ENCODE results near the gene NRP1. TPM values are rescaled to one million over a fixed set of nuclear protein-coding genes. Genes with fewer than 3 reads are reported as not detected.
A peak's percentile ranks its signal among the peaks of the same experiment; 100 is the strongest.
"Not testable (repeated sequence)": the region's sequence is repeated elsewhere in the genome, so short reads cannot be mapped to it uniquely, and the experiment has no call there.

Gene NRP1
- total RNA-seq: 15.8 TPM
- 15.4 TPM for polyA plus RNA-seq
- long read RNA-seq, donor 1: 0 reads
- long read RNA-seq, donor 2: 0 reads
- long read RNA-seq, donor 3, full-length matches to known transcripts: 2 of 2 reads
- long read RNA-seq, donor 3, partial matches to known transcripts: 0 of 2 reads
- long read RNA-seq, donor 3, other reads (novel, unspliced or antisense): 0 of 2 reads
- long read RNA-seq, donor 4, full-length matches to known transcripts: 1 of 7 reads
- long read RNA-seq, donor 4, partial matches to known transcripts: 6 of 7 reads
- long read RNA-seq, donor 4, other reads (novel, unspliced or antisense): 0 of 7 reads
- long read RNA-seq, donor 5, full-length matches to known transcripts: 2 of 15 reads
- long read RNA-seq, donor 5, partial matches to known transcripts: 13 of 15 reads
- long read RNA-seq, donor 5, other reads (novel, unspliced or antisense): 0 of 15 reads
- long read RNA-seq, donor 6, partial matches to known transcripts: 7 of 8 reads
- long read RNA-seq, donor 6, other reads (novel, unspliced or antisense): 0 of 8 reads
- long read RNA-seq, donor 7, partial matches to known transcripts: 0 of 1 reads
- long read RNA-seq, donor 7, other reads (novel, unspliced or antisense): 0 of 1 reads
- long read RNA-seq, donor 8, full-length matches to known transcripts: 1 of 6 reads
- long read RNA-seq, donor 8, partial matches to known transcripts: 5 of 6 reads
- long read RNA-seq, donor 8, other reads (novel, unspliced or antisense): 0 of 6 reads
- long read RNA-seq, donor 9: 0 reads
- long read RNA-seq, donor 10: 0 reads

- Histone ChIP-seq H3K27me3 (ENCODE audit: control insufficient read depth in 2 of 2, insufficient read depth in 1 of 2, low read length in 1 of 2) (peaks cover 54 to 82% of the 10 kb centered on the region in 2 donors), H3K4me3 (ENCODE audit: low read length in 2 of 2) (peak within 1 kb of the TSS; percentile 49 to 55), H3K9me3 (ENCODE audit: control insufficient read depth in 2 of 2, insufficient read depth in 1 of 2, low read length in 1 of 2) (no peaks in the 10 kb centered on the region), H3K27ac (ENCODE audit: low read depth in 1 of 2, low read length in 1 of 2) (peak within 1 kb of the TSS; percentile 61 to 77), H3K4me1 (ENCODE audit: control insufficient read depth in 2 of 2, insufficient read depth in 2 of 2, low read length in 2 of 2) (peaks cover 8 to 18% of the 10 kb centered on the region in 2 donors), H3K36me3 (ENCODE audit: control insufficient read depth in 2 of 2, insufficient read depth in 2 of 2, low read length in 1 of 2) (no peaks in the 10 kb centered on the region)
- DNase-seq (ENCODE audit: low read depth in 6 of 9, low spot score in 9 of 9): peak in 1 of 9 donors; percentile 44
- WGBS: under 1% methylated on average over 44 of the region's 44 CpGs
Measured at GRCh38 chr10:33334153-33334804, at the start of gene NRP1. Gene NRP1 (minus strand): TSS chr10:33334667. CDS start chr10:33334382, 285 bp downstream.

- H3K9me3 ChIP-seq (ENCODE audit: control insufficient read depth in 2 of 2, insufficient read depth in 1 of 2, low read length in 1 of 2); H3K4me1 ChIP-seq (ENCODE audit: control insufficient read depth in 2 of 2, insufficient read depth in 2 of 2, low read length in 2 of 2); H3K27ac ChIP-seq (ENCODE audit: low read depth in 1 of 2, low read length in 1 of 2); H3K4me3 ChIP-seq (ENCODE audit: low read length in 2 of 2); H3K36me3 ChIP-seq (ENCODE audit: control insufficient read depth in 2 of 2, insufficient read depth in 2 of 2, low read length in 1 of 2); DNase-seq (ENCODE audit: low read depth in 6 of 9, low spot score in 9 of 9); H3K27me3 ChIP-seq (ENCODE audit: control insufficient read depth in 2 of 2, insufficient read depth in 1 of 2, low read length in 1 of 2): not testable (repeated sequence)
- WGBS: 87% methylated on average over 3 of the region's 3 CpGs
Measured at GRCh38 chr10:33384201-33384600, 49.7 kb upstream of the NRP1 start.

DNA sequence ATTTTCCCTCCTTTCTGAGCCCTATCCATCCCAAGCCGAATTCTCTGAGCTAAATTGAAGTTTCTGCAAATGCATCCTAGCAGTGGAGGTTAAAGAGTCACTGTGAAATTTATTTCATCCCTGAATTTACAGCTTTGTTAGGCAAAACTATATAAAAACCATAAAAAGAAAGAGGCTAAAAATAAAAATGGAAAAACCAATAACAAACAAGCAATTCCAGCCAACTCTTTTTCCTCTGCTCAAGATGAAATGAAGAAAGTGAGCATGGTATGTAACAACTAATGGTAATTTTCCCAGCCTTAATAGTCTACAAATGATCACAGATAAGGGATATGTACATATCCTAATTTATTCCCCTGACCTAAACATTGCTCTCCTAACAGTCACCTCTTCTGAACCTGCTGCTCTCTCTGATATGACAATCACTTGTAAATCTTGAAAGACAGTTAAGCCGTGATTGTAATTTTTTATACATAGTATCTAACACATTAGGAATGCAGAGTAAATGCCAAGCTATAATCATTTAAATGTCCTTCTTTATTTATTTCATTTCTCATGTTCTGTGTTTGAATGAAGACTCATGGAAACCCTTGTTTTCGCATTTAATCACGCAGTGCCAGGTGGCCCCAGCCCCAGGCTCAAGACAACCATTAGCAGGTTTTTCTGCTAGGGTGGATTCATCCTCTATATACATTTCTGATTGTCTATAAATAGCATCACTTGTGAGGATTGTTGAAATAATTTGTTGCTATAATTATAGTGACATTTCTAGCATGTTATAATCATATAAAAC is 48.6 kb upstream of the NRP1 start:
- Histone ChIP-seq H3K36me3 (ENCODE audit: control insufficient read depth in 2 of 2, insufficient read depth in 2 of 2, low read length in 1 of 2) (no peaks in the 10 kb centered on the region), H3K4me1 (ENCODE audit: control insufficient read depth in 2 of 2, insufficient read depth in 2 of 2, low read length in 2 of 2) (no peaks in the 10 kb centered on the region), H3K9me3 (ENCODE audit: control insufficient read depth in 2 of 2, insufficient read depth in 1 of 2, low read length in 1 of 2) (no peaks in the 10 kb centered on the region), H3K4me3 (ENCODE audit: low read length in 2 of 2) (no peak overlapping the region), H3K27me3 (ENCODE audit: control insufficient read depth in 2 of 2, insufficient read depth in 1 of 2, low read length in 1 of 2) (no peaks in the 10 kb centered on the region), H3K27ac (ENCODE audit: low read depth in 1 of 2, low read length in 1 of 2) (no peak overlapping the region)
- 96% methylated on average over 4 of the region's 4 CpGs for WGBS
- no peak for DNase-seq (ENCODE audit: low read depth in 6 of 9, low spot score in 9 of 9)

DNA sequence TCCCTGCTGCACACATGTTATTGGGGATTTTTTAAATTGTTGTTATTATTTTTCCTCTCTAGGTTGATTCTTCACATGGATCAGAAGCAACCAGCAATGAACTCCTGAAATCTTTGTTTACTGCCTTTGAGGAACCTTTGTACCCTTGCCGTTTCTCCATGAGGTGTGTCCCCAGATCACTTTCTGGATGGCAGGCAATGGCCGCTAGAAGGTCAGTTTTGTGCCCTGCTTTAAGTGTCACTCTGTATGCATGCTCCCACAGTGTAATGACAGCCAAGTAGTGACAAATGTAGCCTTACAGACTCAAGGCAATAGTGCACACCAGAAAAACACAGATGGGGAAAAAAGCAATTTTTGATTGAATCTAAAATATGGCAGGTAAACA is 47.7 kb upstream of the NRP1 start:
- Histone ChIP-seq H3K4me1 (ENCODE audit: control insufficient read depth in 2 of 2, insufficient read depth in 2 of 2, low read length in 2 of 2) (no peaks in the 10 kb centered on the region), H3K4me3 (ENCODE audit: low read length in 2 of 2) (no peak overlapping the region), H3K27me3 (ENCODE audit: control insufficient read depth in 2 of 2, insufficient read depth in 1 of 2, low read length in 1 of 2) (no peaks in the 10 kb centered on the region), H3K9me3 (ENCODE audit: control insufficient read depth in 2 of 2, insufficient read depth in 1 of 2, low read length in 1 of 2) (no peaks in the 10 kb centered on the region), H3K27ac (ENCODE audit: low read depth in 1 of 2, low read length in 1 of 2) (no peak overlapping the region), H3K36me3 (ENCODE audit: control insufficient read depth in 2 of 2, insufficient read depth in 2 of 2, low read length in 1 of 2) (no peaks in the 10 kb centered on the region)
- 88% methylated on average over 2 of the region's 2 CpGs for WGBS
- no peak for DNase-seq (ENCODE audit: low read depth in 6 of 9, low spot score in 9 of 9)

DNA sequence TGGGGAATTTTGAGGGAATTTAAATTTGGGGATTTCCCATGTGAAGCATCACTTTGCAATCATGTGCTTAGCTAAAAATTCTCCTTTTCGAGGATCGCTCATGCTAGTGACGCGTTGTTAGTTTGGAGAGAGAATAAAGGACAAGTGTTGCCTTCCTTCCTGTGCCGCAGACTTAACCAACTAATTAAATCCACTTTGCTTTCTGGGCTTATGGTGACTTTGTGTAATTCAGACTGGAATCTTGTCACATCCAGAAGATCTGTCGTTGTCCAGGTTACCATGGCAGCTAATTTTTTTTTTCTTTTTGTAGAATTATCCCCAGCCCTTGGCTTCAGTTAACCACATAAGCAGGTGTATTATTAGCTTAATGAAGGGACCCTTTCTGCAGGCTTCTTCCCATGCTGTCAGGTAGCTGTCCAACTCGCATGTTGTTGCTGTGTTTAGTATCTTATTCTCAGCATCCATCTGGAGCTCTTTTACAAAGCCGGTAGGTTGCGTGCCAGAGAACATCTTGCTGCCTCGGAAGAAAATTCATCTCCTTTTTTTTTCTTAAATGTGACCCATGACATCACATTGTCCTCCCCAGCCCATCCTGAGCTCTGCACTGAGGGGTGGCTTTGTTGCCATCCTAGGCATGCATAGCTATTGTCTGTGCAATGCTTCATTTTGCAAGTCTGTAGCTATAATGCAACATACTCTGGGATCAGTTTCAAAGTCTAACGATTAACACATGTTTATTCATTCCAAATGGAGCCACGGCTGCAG is 47.2 kb upstream of the NRP1 start:
- no peak overlapping the region for H3K27ac ChIP-seq (ENCODE audit: low read depth in 1 of 2, low read length in 1 of 2)
- H3K4me1 ChIP-seq (ENCODE audit: control insufficient read depth in 2 of 2, insufficient read depth in 2 of 2, low read length in 2 of 2): no peaks in the 10 kb centered on the region
- no peak for DNase-seq (ENCODE audit: low read depth in 6 of 9, low spot score in 9 of 9)
- no peaks in the 10 kb centered on the region for H3K9me3 ChIP-seq (ENCODE audit: control insufficient read depth in 2 of 2, insufficient read depth in 1 of 2, low read length in 1 of 2)
- H3K4me3 ChIP-seq (ENCODE audit: low read length in 2 of 2): no peak overlapping the region
- no peaks in the 10 kb centered on the region for H3K36me3 ChIP-seq (ENCODE audit: control insufficient read depth in 2 of 2, insufficient read depth in 2 of 2, low read length in 1 of 2)
- no peaks in the 10 kb centered on the region for H3K27me3 ChIP-seq (ENCODE audit: control insufficient read depth in 2 of 2, insufficient read depth in 1 of 2, low read length in 1 of 2)
- WGBS: 86% methylated on average over 12 of the region's 12 CpGs

DNA sequence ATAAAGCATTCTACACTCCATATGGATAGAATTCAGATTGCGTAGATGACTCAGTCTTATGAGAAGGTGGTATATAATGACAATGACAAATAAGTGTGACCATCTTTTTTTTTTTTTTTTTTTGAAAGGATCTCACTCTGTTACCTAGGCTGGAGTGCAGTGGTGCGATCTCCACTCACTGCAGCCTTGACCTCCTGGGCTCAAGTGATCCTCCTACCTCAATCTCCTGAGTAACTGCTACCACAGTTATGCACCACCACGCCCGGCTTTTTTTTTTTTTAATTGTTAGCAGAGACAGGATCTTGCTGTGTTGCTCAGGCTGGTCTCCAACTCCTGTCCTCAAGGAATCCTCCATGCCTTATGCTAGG is 43.2 kb upstream of the NRP1 start:
- H3K27me3 ChIP-seq (ENCODE audit: control insufficient read depth in 2 of 2, insufficient read depth in 1 of 2, low read length in 1 of 2): no peaks in the 10 kb centered on the region
- WGBS: 98% methylated on average over 4 of the region's 4 CpGs
- H3K36me3 ChIP-seq (ENCODE audit: control insufficient read depth in 2 of 2, insufficient read depth in 2 of 2, low read length in 1 of 2): no peaks in the 10 kb centered on the region
- no peaks in the 10 kb centered on the region for H3K4me1 ChIP-seq (ENCODE audit: control insufficient read depth in 2 of 2, insufficient read depth in 2 of 2, low read length in 2 of 2)
- H3K4me3 ChIP-seq (ENCODE audit: low read length in 2 of 2): no peak overlapping the region
- no peaks in the 10 kb centered on the region for H3K9me3 ChIP-seq (ENCODE audit: control insufficient read depth in 2 of 2, insufficient read depth in 1 of 2, low read length in 1 of 2)
- H3K27ac ChIP-seq (ENCODE audit: low read depth in 1 of 2, low read length in 1 of 2): no peak overlapping the region
- no peak for DNase-seq (ENCODE audit: low read depth in 6 of 9, low spot score in 9 of 9)

- no peak overlapping the region for H3K4me3 ChIP-seq (ENCODE audit: low read length in 2 of 2)
- no peaks in the 10 kb centered on the region for H3K9me3 ChIP-seq (ENCODE audit: control insufficient read depth in 2 of 2, insufficient read depth in 1 of 2, low read length in 1 of 2)
- no peak overlapping the region for H3K27ac ChIP-seq (ENCODE audit: low read depth in 1 of 2, low read length in 1 of 2)
- no peak for DNase-seq (ENCODE audit: low read depth in 6 of 9, low spot score in 9 of 9)
- 81% methylated on average over 4 of the region's 4 CpGs for WGBS
- H3K4me1 ChIP-seq (ENCODE audit: control insufficient read depth in 2 of 2, insufficient read depth in 2 of 2, low read length in 2 of 2): no peaks in the 10 kb centered on the region
- H3K27me3 ChIP-seq (ENCODE audit: control insufficient read depth in 2 of 2, insufficient read depth in 1 of 2, low read length in 1 of 2): no peaks in the 10 kb centered on the region
- H3K36me3 ChIP-seq (ENCODE audit: control insufficient read depth in 2 of 2, insufficient read depth in 2 of 2, low read length in 1 of 2): no peaks in the 10 kb centered on the region
Measured at GRCh38 chr10:33376976-33377657, 42.6 kb upstream of the NRP1 start.

- no peak overlapping the region for H3K27ac ChIP-seq (ENCODE audit: low read depth in 1 of 2, low read length in 1 of 2)
- no peak for DNase-seq (ENCODE audit: low read depth in 6 of 9, low spot score in 9 of 9)
- no peak overlapping the region for H3K4me3 ChIP-seq (ENCODE audit: low read length in 2 of 2)
- no peaks in the 10 kb centered on the region for H3K36me3 ChIP-seq (ENCODE audit: control insufficient read depth in 2 of 2, insufficient read depth in 2 of 2, low read length in 1 of 2)
- H3K9me3 ChIP-seq (ENCODE audit: control insufficient read depth in 2 of 2, insufficient read depth in 1 of 2, low read length in 1 of 2): no peaks in the 10 kb centered on the region
- 98% methylated on average over 2 of the region's 2 CpGs for WGBS
- no peaks in the 10 kb centered on the region for H3K27me3 ChIP-seq (ENCODE audit: control insufficient read depth in 2 of 2, insufficient read depth in 1 of 2, low read length in 1 of 2)
- no peaks in the 10 kb centered on the region for H3K4me1 ChIP-seq (ENCODE audit: control insufficient read depth in 2 of 2, insufficient read depth in 2 of 2, low read length in 2 of 2)
Measured at GRCh38 chr10:33376476-33376875, 42.0 kb upstream of the NRP1 start.
